HepG2 (cell line): ENCODE results near the gene KRI1. TPM values are rescaled to one million over a fixed set of nuclear protein-coding genes. Genes with fewer than 3 reads are reported as not detected.
A peak's percentile ranks its signal among the peaks of the same experiment; 100 is the strongest.

Experiments used
- AHR ChIP-seq: IDR thresholded peaks from 2 replicates; pipeline ENCODE4 v1.6.1; 2018; ENCODE audit warnings: missing genetic modification reagents, missing compliant biosample characterization
- CEBPG ChIP-seq: IDR thresholded peaks from 2 replicates; pipeline ENCODE4 v1.6.1; 2016
- FOXA1 ChIP-seq, 2 experiments: fragments of 450-650 bp in 1 of 2; sonication (generic) in 1 of 2; formaldehyde crosslinking in 1 of 2; IDR thresholded peaks; 2 replicates each; pipeline versions ENCODE4 v1.4.0 to v1.6.1; 2016 to 2020; ENCODE audit warnings: missing genetic modification reagents in 1 of 2
- HHEX ChIP-seq: IDR thresholded peaks from 2 replicates; pipeline ENCODE4 v1.6.1; 2016; ENCODE audit warnings: control low read depth
- NFKBIZ ChIP-seq: IDR thresholded peaks from 2 replicates; pipeline ENCODE4 v1.6.1; 2018; ENCODE audit warnings: missing genetic modification reagents, missing compliant biosample characterization
- RBM39 ChIP-seq: fragments of 200-400 bp; formaldehyde crosslinking; IDR thresholded peaks from one replicate; pipeline ENCODE4 v1.6.1; 2018; ENCODE audit warnings: antibody characterized with exemption, mild to moderate bottlenecking, low read depth, low read length; ENCODE audit not compliant: poor library complexity, severe bottlenecking
- SIX4 ChIP-seq: sonication (generic); formaldehyde crosslinking; IDR thresholded peaks from 2 replicates; pipeline ENCODE4 v1.4.0; 2020; ENCODE audit warnings: missing genetic modification reagents
- SOX13 ChIP-seq, 3 experiments: fragments of 450-650 bp in 1 of 3; sonication (generic) in 1 of 3; formaldehyde crosslinking in 1 of 3; IDR thresholded peaks in 2 of 3; conservative IDR thresholded peaks in 1 of 3; 2 replicates each; pipeline versions ENCODE4 v1.5.0 to v1.6.1; 2016 to 2020; ENCODE audit warnings: antibody characterized with exemption in 1 of 3, mild to moderate bottlenecking in 1 of 3, missing compliant biosample characterization in 1 of 3, missing genetic modification reagents in 1 of 3, moderate library complexity in 1 of 3
- SP5 ChIP-seq: IDR thresholded peaks from 2 replicates; pipeline ENCODE4 v1.6.1; 2016; ENCODE audit warnings: low read depth, borderline replicate concordance
- SPEN ChIP-seq: sonication (generic); formaldehyde crosslinking; IDR thresholded peaks from 2 replicates; pipeline ENCODE4 v1.5.1; 2020; ENCODE audit warnings: low read depth, mild to moderate bottlenecking, missing genetic modification reagents
- TBX2 ChIP-seq: sonication (generic); formaldehyde crosslinking; IDR thresholded peaks from 2 replicates; pipeline ENCODE4 v1.5.0; 2020; ENCODE audit warnings: missing genetic modification reagents, mild to moderate bottlenecking, borderline replicate concordance
- XRCC5 ChIP-seq: fragments of 200-400 bp; formaldehyde crosslinking; optimal IDR thresholded peaks from 2 replicates; pipeline ENCODE3; 2017; ENCODE audit warnings: mild to moderate bottlenecking, low read length
- ZC3H13 ChIP-seq: sonication (generic); formaldehyde crosslinking; IDR thresholded peaks from 2 replicates; pipeline ENCODE4 v1.8.1; 2023; ENCODE audit warnings: mild to moderate bottlenecking, missing genetic modification reagents, moderate library complexity
- ZFP90 ChIP-seq: sonication (generic); formaldehyde crosslinking; IDR thresholded peaks from 2 replicates; pipeline ENCODE4 v1.8.0; 2022; ENCODE audit warnings: missing genetic modification reagents, mild to moderate bottlenecking, inconsistent platforms, borderline replicate concordance
- ZKSCAN5 ChIP-seq: sonication (generic); formaldehyde crosslinking; IDR thresholded peaks from 2 replicates; pipeline ENCODE4 v1.5.1; 2020; ENCODE audit warnings: mild to moderate bottlenecking, missing genetic modification reagents
- ZNF17 ChIP-seq: sonication (generic); formaldehyde crosslinking; IDR thresholded peaks from 2 replicates; pipeline ENCODE4 v1.5.0; 2020; ENCODE audit warnings: mild to moderate bottlenecking, missing genetic modification reagents
- ZNF282 ChIP-seq: fragments of 450-650 bp; IDR thresholded peaks from 2 replicates; pipeline ENCODE4 v1.6.1; 2018; ENCODE audit not compliant: partially characterized antibody
- ZNF558 ChIP-seq: sonication (generic); formaldehyde crosslinking; IDR thresholded peaks from 2 replicates; pipeline ENCODE4 v1.9.0; 2022; ENCODE audit warnings: mild to moderate bottlenecking, missing genetic modification reagents, borderline replicate concordance
- ZNF747 ChIP-seq: sonication (generic); formaldehyde crosslinking; IDR thresholded peaks from 2 replicates; pipeline ENCODE4 v1.8.1; 2023; ENCODE audit warnings: missing genetic modification reagents, mild to moderate bottlenecking, borderline replicate concordance
- ZNF878 ChIP-seq: sonication (generic); formaldehyde crosslinking; IDR thresholded peaks from 2 replicates; pipeline ENCODE4 v1.8.1; 2023; ENCODE audit warnings: mild to moderate bottlenecking, missing genetic modification reagents, moderate library complexity
- polyA plus RNA-seq, 8 experiments: library from polyadenylated mRNA; depleted of rRNA in 3 of 8; stranded (reverse) in 7 of 8; unstranded in 1 of 8; fragments of >200 nt; fragmentation: Illumina TruSeq in 4 of 8; extraction: Trizol in 4 of 8; gene quantifications; 2 replicates each; pipeline versions ENCODE4 v1.2.1 to v1.2.3, GENCODE V29; 2011 to 2016; ENCODE audit warnings: low read depth in 4 of 8, missing spikeins in 1 of 8, mixed read lengths in 1 of 8; ENCODE audit not compliant: insufficient read depth in 1 of 8
- total RNA-seq, 5 experiments: library from RNA; depleted of rRNA; stranded (reverse); fragments of >200 nt; fragmentation: Illumina TruSeq; extraction: Trizol; gene quantifications; 2 replicates each; pipeline ENCODE4 v1.2.3, GENCODE V29; 2016; ENCODE audit warnings: low read depth in 1 of 5
- TF ChIP-seq, protein P1 (sequence below): sonication (generic); formaldehyde crosslinking; IDR thresholded peaks from 2 replicates; pipeline ENCODE4 v1.4.0; 2020; ENCODE audit warnings: mild to moderate bottlenecking, missing genetic modification reagents
- TF ChIP-seq, protein P2 (sequence below): sonication (generic); formaldehyde crosslinking; IDR thresholded peaks from 2 replicates; pipeline ENCODE4 v1.5.0; 2020; ENCODE audit warnings: missing genetic modification reagents

Gene KRI1
- total and polyA plus RNA-seq, 2 of the 13 experiments (the other 11 are each of a cell fraction or from before 2014, with no cell fraction given): 9.1 to 11.7 TPM

GRCh38 chr19:10510301-10510802 lies 55.5 kb downstream of the KRI1 start (continued):
- TF ChIP-seq, protein P1, sequence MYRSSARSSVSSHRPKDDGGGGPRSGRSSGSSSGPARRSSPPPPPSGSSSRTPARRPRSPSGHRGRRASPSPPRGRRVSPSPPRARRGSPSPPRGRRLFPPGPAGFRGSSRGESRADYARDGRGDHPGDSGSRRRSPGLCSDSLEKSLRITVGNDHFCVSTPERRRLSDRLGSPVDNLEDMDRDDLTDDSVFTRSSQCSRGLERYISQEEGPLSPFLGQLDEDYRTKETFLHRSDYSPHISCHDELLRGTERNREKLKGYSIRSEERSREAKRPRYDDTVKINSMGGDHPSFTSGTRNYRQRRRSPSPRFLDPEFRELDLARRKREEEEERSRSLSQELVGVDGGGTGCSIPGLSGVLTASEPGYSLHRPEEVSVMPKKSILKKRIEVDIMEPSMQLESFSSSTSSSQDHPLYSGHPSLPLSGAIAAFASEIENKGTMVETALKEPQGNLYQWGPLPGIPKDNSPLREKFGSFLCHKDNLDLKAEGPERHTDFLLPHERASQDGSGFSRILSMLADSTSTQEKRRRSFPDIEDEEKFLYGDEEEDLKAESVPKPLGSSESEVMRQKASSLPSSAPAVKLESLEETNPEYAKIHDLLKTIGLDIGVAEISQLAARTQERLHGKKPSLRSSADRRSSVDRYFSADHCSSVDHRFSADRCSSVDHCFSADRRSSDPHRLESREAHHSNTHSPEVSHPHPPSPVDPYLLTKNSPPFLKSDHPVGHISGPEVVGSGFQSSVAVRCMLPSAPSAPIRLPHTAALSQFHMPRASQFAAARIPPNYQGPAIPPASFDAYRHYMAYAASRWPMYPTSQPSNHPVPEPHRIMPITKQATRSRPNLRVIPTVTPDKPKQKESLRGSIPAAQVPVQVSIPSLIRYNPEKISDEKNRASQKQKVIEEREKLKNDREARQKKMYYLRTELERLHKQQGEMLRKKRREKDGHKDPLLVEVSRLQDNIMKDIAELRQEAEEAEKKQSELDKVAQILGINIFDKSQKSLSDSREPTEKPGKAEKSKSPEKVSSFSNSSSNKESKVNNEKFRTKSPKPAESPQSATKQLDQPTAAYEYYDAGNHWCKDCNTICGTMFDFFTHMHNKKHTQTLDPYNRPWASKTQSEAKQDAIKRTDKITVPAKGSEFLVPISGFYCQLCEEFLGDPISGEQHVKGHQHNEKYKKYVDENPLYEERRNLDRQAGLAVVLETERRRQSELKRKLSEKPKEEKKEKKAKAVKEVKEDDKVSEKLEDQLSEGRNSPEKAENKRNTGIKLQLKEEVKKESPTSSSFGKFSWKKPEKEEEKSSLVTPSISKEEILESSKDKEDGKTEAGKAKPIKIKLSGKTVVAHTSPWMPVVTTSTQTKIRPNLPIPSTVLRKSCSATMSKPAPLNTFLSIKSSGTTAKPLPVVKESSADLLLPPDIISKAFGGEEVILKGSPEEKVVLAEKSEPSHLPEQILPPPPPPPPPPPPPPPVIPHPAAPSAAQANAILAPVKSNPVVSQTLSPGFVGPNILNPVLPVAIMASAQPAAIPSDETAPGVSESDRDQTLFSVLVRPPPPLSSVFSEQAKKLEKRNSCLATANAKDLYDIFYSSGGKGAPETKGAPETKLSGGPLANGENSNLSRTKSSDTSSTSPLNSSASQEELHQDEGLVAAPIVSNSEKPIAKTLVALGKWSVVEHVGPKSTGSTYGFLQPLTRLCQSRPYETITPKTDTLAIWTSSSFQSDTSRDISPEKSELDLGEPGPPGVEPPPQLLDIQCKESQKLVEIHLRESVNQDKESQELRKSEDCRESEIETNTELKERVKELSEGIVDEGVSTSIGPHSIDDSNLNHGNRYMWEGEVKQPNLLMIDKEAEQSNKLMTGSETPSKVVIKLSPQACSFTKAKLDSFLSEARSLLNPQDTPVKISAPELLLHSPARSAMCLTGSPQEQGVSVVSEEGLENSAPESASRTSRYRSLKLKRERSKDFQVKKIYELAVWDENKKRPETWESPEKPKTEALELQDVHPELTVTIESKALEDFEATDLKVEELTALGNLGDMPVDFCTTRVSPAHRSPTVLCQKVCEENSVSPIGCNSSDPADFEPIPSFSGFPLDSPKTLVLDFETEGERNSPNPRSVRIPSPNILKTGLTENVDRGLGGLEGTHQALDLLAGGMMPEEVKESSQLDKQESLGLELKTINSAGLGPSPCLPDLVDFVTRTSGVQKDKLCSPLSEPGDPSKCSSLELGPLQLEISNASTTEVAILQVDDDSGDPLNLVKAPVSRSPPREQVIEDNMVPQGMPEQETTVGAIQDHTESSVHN (CRISPR knock-in tag): no peak
- TF ChIP-seq AHR (CRISPR knock-in tag): no peak
- no peak for TF ChIP-seq FOXA1 (IDR thresholded peaks at IDR 0.05)
- TF ChIP-seq FOXA1 (CRISPR knock-in tag; IDR thresholded peaks at IDR 0.05): no peak
- TF ChIP-seq NFKBIZ (CRISPR knock-in tag): no peak
- TF ChIP-seq TBX2 (CRISPR knock-in tag): 0 out of 2 replicates have a peak, but pooled peaks have one; percentile 28
- TF ChIP-seq SP5 (CRISPR knock-in tag): no peak
- no peak for TF ChIP-seq ZFP90 (CRISPR knock-in tag)
- no peak for TF ChIP-seq CEBPG (CRISPR knock-in tag)
- TF ChIP-seq ZNF878 (CRISPR knock-in tag): no peak
- TF ChIP-seq ZNF282: no peak
- no peak for TF ChIP-seq ZNF558 (CRISPR knock-in tag)
- peak; percentile 51 for TF ChIP-seq XRCC5
- TF ChIP-seq SOX13 (IDR thresholded peaks at IDR 0.05): no peak
- no peak for TF ChIP-seq SOX13 (CRISPR knock-in tag; conservative IDR thresholded peaks at IDR 0.05 in 1 of 2, IDR thresholded peaks at IDR 0.05 in 1 of 2)
- TF ChIP-seq, protein P2, sequence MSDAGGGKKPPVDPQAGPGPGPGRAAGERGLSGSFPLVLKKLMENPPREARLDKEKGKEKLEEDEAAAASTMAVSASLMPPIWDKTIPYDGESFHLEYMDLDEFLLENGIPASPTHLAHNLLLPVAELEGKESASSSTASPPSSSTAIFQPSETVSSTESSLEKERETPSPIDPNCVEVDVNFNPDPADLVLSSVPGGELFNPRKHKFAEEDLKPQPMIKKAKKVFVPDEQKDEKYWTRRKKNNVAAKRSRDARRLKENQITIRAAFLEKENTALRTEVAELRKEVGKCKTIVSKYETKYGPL (CRISPR knock-in tag): no peak
- TF ChIP-seq RBM39: peak; percentile 38
- TF ChIP-seq SPEN (CRISPR knock-in tag): 0 out of 2 replicates have a peak, but pooled peaks have one; percentile 23
- no peak for TF ChIP-seq ZNF17
- TF ChIP-seq ZNF747 (CRISPR knock-in tag): no peak
- no peak for TF ChIP-seq ZC3H13 (CRISPR knock-in tag)
- no peak for TF ChIP-seq HHEX (CRISPR knock-in tag)
- TF ChIP-seq ZKSCAN5: no peak
- TF ChIP-seq SIX4 (CRISPR knock-in tag): no peak
